ENCODE results near the gene ARTN.

- TF ChIP-seq, protein P1, sequence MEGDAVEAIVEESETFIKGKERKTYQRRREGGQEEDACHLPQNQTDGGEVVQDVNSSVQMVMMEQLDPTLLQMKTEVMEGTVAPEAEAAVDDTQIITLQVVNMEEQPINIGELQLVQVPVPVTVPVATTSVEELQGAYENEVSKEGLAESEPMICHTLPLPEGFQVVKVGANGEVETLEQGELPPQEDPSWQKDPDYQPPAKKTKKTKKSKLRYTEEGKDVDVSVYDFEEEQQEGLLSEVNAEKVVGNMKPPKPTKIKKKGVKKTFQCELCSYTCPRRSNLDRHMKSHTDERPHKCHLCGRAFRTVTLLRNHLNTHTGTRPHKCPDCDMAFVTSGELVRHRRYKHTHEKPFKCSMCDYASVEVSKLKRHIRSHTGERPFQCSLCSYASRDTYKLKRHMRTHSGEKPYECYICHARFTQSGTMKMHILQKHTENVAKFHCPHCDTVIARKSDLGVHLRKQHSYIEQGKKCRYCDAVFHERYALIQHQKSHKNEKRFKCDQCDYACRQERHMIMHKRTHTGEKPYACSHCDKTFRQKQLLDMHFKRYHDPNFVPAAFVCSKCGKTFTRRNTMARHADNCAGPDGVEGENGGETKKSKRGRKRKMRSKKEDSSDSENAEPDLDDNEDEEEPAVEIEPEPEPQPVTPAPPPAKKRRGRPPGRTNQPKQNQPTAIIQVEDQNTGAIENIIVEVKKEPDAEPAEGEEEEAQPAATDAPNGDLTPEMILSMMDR (IDR thresholded peaks at IDR 0.05; ENCODE audit: low read depth, low read length): no peak
- no peak for TF ChIP-seq MAX (IDR thresholded peaks at IDR 0.05; ENCODE audit: low read depth, low read length)
These were observed 29.4 kb downstream of the ARTN start for GRCh38 chr1:43963006-43963405.
